ENCODE measurements around the gene LSM4. TPM values are rescaled to one million over a fixed set of nuclear protein-coding genes. Genes with fewer than 3 reads are reported as not detected.

Gene LSM4
- total and polyA plus RNA-seq, 2 of the 13 experiments (the other 11 are each of a cell fraction or from before 2014, with no cell fraction given): 65.8 to 166 TPM

DNA sequence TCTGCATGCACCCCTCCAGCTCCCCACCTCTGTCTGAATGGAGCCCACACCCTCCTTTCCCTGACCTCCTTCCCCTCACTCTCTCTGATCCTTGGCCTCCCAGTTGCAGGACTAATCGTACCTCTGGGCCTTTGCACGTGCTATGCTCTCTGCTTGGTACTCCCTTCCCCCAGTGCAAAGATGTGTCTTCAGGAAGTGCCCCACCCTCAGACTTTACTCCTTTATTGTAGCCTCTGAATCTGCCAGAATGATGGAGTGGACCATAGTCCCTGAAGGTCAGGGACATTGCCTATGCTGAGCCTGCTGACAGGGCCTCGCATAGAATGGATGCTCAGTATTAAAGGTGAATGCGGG is 40.1 kb downstream of the LSM4 start (continued):
- TF ChIP-seq ZNF589 (CRISPR knock-in tag; conservative IDR thresholded peaks at IDR 0.05) (0 out of 2 replicates have a peak, but pooled peaks have one; percentile 60), CHD4 (IDR thresholded peaks at IDR 0.05; ENCODE audit: borderline replicate concordance, low read length) (peak; percentile 94), ZNF350 (CRISPR knock-in tag; IDR thresholded peaks at IDR 0.05; ENCODE audit: borderline replicate concordance, low read depth) (0 out of 2 replicates have a peak, but pooled peaks have one; percentile 2), TBP (CRISPR knock-in tag; IDR thresholded peaks at IDR 0.05) (no peak), ZNF670 (CRISPR knock-in tag; IDR thresholded peaks at IDR 0.05; ENCODE audit: borderline replicate concordance) (no peak), ZNF761 (CRISPR knock-in tag; conservative IDR thresholded peaks at IDR 0.05) (no peak), KDM1A (CRISPR knock-in tag; IDR thresholded peaks at IDR 0.05) (peak; percentile 91), SSRP1 (CRISPR knock-in tag; IDR thresholded peaks at IDR 0.05) (no peak), ZBTB7B (CRISPR knock-in tag; IDR thresholded peaks at IDR 0.05) (no peak), ZNF557 (CRISPR knock-in tag; IDR thresholded peaks at IDR 0.05) (no peak), SNRNP70 (IDR thresholded peaks at IDR 0.05; ENCODE audit: low read depth, low read length) (no peak)
- TF ChIP-seq, protein P1, sequence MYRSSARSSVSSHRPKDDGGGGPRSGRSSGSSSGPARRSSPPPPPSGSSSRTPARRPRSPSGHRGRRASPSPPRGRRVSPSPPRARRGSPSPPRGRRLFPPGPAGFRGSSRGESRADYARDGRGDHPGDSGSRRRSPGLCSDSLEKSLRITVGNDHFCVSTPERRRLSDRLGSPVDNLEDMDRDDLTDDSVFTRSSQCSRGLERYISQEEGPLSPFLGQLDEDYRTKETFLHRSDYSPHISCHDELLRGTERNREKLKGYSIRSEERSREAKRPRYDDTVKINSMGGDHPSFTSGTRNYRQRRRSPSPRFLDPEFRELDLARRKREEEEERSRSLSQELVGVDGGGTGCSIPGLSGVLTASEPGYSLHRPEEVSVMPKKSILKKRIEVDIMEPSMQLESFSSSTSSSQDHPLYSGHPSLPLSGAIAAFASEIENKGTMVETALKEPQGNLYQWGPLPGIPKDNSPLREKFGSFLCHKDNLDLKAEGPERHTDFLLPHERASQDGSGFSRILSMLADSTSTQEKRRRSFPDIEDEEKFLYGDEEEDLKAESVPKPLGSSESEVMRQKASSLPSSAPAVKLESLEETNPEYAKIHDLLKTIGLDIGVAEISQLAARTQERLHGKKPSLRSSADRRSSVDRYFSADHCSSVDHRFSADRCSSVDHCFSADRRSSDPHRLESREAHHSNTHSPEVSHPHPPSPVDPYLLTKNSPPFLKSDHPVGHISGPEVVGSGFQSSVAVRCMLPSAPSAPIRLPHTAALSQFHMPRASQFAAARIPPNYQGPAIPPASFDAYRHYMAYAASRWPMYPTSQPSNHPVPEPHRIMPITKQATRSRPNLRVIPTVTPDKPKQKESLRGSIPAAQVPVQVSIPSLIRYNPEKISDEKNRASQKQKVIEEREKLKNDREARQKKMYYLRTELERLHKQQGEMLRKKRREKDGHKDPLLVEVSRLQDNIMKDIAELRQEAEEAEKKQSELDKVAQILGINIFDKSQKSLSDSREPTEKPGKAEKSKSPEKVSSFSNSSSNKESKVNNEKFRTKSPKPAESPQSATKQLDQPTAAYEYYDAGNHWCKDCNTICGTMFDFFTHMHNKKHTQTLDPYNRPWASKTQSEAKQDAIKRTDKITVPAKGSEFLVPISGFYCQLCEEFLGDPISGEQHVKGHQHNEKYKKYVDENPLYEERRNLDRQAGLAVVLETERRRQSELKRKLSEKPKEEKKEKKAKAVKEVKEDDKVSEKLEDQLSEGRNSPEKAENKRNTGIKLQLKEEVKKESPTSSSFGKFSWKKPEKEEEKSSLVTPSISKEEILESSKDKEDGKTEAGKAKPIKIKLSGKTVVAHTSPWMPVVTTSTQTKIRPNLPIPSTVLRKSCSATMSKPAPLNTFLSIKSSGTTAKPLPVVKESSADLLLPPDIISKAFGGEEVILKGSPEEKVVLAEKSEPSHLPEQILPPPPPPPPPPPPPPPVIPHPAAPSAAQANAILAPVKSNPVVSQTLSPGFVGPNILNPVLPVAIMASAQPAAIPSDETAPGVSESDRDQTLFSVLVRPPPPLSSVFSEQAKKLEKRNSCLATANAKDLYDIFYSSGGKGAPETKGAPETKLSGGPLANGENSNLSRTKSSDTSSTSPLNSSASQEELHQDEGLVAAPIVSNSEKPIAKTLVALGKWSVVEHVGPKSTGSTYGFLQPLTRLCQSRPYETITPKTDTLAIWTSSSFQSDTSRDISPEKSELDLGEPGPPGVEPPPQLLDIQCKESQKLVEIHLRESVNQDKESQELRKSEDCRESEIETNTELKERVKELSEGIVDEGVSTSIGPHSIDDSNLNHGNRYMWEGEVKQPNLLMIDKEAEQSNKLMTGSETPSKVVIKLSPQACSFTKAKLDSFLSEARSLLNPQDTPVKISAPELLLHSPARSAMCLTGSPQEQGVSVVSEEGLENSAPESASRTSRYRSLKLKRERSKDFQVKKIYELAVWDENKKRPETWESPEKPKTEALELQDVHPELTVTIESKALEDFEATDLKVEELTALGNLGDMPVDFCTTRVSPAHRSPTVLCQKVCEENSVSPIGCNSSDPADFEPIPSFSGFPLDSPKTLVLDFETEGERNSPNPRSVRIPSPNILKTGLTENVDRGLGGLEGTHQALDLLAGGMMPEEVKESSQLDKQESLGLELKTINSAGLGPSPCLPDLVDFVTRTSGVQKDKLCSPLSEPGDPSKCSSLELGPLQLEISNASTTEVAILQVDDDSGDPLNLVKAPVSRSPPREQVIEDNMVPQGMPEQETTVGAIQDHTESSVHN (CRISPR knock-in tag; IDR thresholded peaks at IDR 0.05): no peak
